Head of caudate nucleus (tissue), 42 donors: ENCODE data around the gene MINAR2.

Experiments
- DNase-seq, 42 donors: peaks; one replicate each; pipeline versions ENCODE4 v3.0.0 to v3.0.0-alpha.2; 2020 to 2021; ENCODE audit warnings: mixed read lengths in 7 of 42
- intact Hi-C: fragments of 100-400 bp; cut with DNase I; formaldehyde crosslinking; loops from one replicate; pipeline ENCODE4 v1.15.0; 2022

The MINAR2 gene

GRCh38 chr5:129747572-129748407, at the start of gene MINAR2:
MINAR2 (plus strand) TSS chr5:129748094; CDS start chr5:129748191, 97 bp downstream.
- intact Hi-C loops: no loop called here
- no peak for DNase-seq

GRCh38 chr5:129698661-129699060, 49.2 kb upstream of the MINAR2 start:
- intact Hi-C loops: no loop called here
- DNase-seq: no peak

GRCh38 chr5:129716235-129716634, 31.7 kb upstream of the MINAR2 start:
- no peak for DNase-seq
- intact Hi-C loops: no loop called here

- intact Hi-C loops: no loop called here
- DNase-seq: no peak
Observed at GRCh38 chr5:129716651-129717050, 31.2 kb upstream of the MINAR2 start.

GRCh38 chr5:129717751-129718310, 30.1 kb upstream of the MINAR2 start:
- intact Hi-C loops: no loop called here
- DNase-seq: no peak

- intact Hi-C loops: no loop called here
- no peak for DNase-seq
Observed at GRCh38 chr5:129718471-129719090, 29.3 kb upstream of the MINAR2 start.

GRCh38 chr5:129724222-129724621, 23.7 kb upstream of the MINAR2 start:
- intact Hi-C loops: no loop called here

GRCh38 chr5:129724647-129725046, 23.2 kb upstream of the MINAR2 start:
- no peak for DNase-seq
- intact Hi-C loops: no loop called here

More at GRCh38 chr5:129724222-129724621, 23.7 kb upstream of the MINAR2 start:
- DNase-seq: no peak

- intact Hi-C loops: no loop called here
- no peak for DNase-seq
Observed at GRCh38 chr5:129739773-129740172, 8.1 kb upstream of the MINAR2 start.

- DNase-seq: no peak
- intact Hi-C loops: no loop called here
Observed at GRCh38 chr5:129743541-129744187, 4.2 kb upstream of the MINAR2 start.

- no peak for DNase-seq
- intact Hi-C loops: no loop called here
Observed at GRCh38 chr5:129745997-129746396, 1.9 kb upstream of the MINAR2 start.

- intact Hi-C loops: no loop called here
- no peak for DNase-seq
Observed at GRCh38 chr5:129746876-129747275, 1.0 kb upstream of the MINAR2 start.

GRCh38 chr5:129748913-129749880, 1.3 kb downstream of the MINAR2 start:
- DNase-seq: no peak
- intact Hi-C loops: no loop called here

GRCh38 chr5:129760636-129761325, 12.9 kb downstream of the MINAR2 start:
- intact Hi-C loops: loop anchor here (10.0 kb wide), 1 partner anchor 856 kb away; no protein-coding TSS in a partner anchor
- DNase-seq: no peak

GRCh38 chr5:129763651-129764050, 15.8 kb downstream of the MINAR2 start:
- no peak for DNase-seq
- intact Hi-C loops: loop anchor here (10.0 kb wide), 1 partner anchor 859 kb away; no protein-coding TSS in a partner anchor

GRCh38 chr5:129766798-129767197, 18.9 kb downstream of the MINAR2 start:
- intact Hi-C loops: loop anchor here (10.0 kb wide), 1 partner anchor 862 kb away; no protein-coding TSS in a partner anchor
- DNase-seq: no peak

- DNase-seq: peak in 41 of 42 donors; percentile 24 to 93 (median 77)
- intact Hi-C loops: loop anchor here (2.0 to 10.0 kb wide), 2 partner anchors 595 to 863 kb away; no protein-coding TSS in a partner anchor
Observed at GRCh38 chr5:129767927-129768380, 20.1 kb downstream of the MINAR2 start.

- intact Hi-C loops: loop anchor here (2.0 to 10.0 kb wide), 2 partner anchors 596 to 864 kb away; no protein-coding TSS in a partner anchor
- no peak for DNase-seq
Observed at GRCh38 chr5:129768735-129769134, 20.8 kb downstream of the MINAR2 start.
